Superior temporal gyrus (tissue), 1 donor: ENCODE data around the gene SYNJ2.
"Not testable (repeated sequence)": the region's sequence is repeated elsewhere in the genome, so short reads cannot be mapped to it uniquely, and the experiment has no call there.

ENCODE experiments used
- DNase-seq: peaks from one replicate; pipeline ENCODE4 v3.0.0-alpha.2; 2016; ENCODE audit errors: extremely low spot score

Gene SYNJ2

DNA sequence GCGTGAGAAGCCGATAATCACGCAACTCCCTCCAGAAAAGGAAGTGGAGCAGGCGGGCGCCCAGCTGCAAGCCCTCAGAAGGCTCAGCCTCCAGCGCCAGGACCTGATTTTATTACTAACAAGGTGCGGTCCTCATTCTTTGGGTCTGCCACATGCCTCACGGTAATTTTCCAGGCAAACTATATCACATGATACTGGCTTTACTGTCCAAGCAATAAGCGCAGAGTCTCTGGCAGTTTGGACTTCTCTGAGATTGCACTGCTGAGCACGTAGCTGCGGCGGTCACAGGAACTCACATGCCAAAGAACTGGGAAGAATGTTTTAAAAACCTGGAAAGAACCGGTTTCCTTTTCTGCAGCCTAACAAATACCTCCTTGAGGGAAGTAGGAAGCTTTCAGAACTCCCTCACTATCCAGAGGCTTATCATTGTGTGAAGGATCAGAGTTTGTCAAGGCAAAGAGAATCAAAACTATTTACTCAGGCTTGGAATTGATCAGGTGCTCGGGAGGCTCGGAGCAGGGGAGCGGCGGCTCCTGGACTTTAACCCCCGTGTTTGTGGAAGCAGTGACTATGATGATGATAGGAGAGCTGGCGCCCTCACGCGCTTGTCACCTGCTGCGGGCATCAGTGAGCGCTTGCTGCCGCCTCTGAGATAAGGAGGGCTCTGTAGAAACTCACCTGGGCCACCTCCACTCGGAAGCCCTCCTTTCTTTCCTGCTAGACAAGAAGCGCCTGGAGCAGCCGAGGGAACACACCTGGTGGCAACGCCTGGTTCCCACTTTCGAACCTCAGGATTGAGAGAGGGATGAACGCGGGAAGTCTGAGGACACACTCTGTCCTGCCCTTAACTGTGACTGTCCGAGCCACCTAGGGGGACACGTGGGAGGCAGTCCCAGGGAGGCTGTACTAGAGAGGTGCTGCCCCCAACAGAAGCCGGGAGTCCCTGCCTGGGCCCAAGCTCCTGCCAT lies 27.2 kb upstream of the SYNJ2 start:
- no peak for DNase-seq

DNA sequence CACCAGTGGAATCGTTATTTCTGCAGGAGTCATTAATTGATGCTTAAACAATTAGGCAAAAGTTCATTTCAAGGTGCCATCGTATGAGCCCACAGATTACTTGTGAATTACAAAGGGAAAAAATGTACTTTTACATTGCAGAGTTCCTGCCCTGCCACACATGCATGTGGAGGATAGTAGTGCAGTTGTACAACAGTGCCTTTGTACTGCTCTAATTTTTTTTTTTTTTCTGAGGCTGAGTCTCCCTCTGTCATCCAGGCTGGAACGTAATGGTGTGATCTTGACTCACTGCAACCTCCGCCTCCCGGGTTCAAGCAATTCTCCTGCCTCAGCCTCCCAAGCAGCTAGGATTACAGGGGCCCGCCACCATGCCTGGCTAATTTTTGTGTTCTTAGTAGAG lies 26.0 kb upstream of the SYNJ2 start:
- no peak for DNase-seq

DNA sequence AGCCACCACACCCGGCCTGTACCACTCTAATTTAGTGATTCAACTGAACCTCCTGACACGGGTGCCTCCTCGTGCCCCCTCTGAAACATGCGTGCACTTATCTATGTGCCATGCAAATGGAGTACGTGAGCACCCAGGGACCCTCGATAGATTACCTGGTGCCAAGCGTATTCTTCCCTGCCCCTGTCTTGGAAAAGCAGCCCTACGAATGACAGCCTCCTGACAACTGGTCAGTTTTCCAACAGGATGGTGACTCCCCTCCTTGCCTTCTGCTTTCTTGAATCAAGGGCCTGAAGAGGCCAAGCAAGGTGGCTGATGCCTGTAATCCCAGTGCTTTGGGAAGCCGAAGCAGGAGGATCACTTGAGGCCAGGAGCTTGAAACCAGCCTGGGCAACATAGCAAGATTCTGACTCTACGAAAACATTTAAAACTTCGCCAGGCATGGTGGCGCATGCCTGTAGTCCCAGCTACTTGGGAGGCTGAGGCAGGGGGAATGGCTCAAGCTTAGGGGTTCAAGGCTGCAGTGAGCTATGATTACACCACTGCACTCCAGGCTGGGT lies 25.4 kb upstream of the SYNJ2 start:
- no peak for DNase-seq

DNA sequence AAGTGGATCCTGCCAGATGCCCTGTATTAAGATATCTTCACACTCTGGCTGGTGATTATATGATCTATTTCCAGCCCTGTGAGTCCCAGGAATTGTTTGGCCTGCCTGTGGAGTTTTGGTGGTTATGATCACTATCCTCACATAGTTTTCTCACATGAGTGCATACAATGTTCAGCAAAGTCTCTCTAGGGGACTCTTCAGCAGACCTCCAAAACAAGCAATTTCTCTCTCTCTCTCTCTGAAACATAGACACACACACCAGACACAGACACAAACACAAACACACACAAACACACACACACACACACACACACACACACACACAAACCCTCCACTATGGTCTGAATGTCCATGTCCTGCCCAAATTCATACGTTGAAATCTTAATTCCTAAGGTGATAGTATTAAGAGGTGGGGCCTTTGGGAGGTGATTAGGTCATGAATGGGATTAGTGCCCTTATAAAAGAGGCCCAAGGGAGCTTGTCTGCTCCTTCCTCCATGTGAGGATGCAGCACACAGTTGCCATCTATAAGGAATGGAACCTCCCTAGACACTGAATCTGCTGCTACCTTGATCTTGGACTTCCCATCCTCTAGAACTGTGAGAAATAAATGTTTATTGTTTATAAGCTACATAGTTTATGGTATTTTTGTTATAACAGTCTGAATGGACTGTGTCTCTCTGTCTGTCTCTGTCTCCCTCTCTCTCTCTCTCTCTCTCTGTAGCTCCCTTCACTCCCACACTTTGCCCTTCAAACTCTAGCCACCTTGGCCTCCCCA lies 22.0 kb upstream of the SYNJ2 start:
- no peak for DNase-seq

DNA sequence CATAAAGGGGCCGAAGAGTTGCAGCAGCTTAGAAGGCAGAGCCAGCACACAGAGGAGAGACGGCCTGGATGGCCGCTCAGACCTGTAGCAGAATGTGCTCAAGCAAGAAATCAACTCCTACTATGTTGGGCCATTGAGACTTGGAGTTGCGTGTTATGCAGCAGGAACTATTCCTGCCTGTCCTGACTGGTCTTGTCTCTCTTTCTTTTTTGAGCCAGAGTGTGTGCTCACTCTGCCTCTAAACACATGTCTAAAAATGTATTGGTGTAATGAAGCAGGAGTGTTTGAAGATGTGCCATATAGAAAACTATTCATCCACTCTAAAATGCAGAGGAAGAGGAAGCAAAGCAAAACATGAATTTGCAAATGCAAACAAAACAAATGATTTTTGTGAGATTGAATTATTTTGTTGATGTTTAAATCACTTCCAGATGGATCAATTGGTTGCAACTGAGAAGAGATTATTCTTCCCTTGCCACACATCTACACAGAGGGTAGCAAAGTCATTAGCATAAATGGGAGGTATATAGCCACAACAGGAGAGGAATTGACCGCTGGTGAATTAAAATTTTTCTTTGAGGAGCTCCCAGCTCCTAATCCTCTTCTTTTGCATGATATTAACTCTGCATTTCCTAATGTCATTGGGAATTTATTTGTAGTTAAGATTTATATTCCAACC lies 20.4 kb upstream of the SYNJ2 start:
- no peak for DNase-seq

DNA sequence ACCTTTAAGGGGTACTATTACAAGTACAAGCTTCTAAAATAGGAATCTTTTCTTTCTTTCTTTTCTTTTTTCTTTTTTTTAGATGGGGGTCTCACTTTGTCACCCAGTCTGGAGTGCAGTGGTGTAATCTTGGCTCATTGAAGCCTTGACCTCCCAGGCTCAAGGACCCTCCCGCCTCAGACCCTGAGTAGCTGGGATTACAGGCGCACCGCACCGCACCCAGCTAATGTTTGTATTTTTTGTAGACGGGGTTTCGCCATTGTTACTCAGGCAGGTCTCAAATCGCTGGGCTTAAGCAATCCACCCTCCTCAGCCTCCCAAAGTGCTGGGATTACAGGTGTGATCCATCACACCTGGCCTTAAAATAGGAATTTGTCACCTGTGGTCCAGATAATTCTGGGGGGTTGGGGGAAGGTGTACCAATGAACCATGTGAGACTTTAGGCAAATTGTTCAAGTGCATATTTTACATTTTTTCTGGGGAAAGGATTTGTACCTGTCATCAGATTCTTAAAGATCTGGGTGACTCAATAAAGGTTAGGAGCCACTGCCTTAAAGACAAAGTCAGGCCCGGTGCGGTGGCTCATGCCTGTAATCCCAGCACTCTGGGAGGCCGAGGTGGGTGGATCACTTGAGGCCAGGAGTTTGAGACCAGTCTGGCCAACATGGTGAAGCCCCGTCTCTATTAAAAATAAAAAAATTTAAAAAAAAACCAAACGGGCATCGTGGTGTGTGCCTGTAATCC lies 19.7 kb upstream of the SYNJ2 start:
- DNase-seq = no peak

DNA sequence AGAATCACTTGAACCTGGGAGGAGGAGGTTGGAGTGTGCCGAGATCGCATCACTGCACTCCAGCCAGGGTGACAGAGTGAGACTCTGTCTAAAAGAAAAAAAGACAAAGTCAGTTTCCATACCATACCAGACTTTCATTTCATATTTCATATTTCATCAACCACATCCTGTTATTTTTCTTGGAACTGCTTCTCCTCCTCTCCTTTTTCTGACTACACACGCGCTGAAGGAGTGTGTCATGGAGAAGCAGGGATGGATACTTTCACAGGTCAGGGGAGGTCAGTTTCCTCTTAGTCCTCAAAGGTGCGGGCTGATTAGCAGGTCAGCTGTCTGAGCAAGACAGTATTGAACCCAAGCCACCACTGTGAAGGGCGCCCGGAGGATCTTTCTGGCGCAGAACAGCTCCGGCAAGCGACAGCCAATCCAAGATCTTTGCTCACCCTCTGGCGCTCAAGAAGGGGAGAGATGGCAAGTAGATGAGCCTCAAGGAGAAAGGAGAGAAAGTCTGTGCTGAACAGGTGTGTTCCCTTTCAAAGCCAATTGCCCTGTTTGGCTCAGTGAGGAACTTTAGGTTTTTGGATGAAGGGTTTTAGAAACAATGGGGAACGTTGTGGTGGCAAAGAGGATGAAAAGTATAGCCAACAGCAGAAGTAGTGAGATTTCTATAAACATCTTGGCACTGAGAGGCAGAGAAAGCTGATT lies 18.9 kb upstream of the SYNJ2 start:
- DNase-seq = no peak

DNA sequence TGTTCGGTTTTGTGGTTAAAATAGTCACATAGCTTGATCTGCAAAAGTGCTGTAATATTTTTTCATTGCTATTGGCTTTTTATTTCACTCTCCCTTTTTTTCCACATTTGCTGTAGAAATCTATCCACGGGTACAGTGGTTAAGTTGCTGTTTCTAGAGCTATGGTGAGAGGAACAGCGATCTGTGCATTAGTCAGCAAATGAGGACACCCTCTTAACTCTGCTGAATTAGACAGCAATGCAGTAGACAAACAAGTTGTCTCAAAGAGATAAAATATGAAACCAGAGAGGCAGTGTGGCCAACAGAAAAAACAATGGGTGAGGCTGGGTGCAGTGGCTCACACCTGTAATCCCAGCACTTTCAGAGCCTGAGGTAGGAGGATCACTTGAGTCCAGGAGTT lies 17.6 kb upstream of the SYNJ2 start:
- DNase-seq = no peak

DNA sequence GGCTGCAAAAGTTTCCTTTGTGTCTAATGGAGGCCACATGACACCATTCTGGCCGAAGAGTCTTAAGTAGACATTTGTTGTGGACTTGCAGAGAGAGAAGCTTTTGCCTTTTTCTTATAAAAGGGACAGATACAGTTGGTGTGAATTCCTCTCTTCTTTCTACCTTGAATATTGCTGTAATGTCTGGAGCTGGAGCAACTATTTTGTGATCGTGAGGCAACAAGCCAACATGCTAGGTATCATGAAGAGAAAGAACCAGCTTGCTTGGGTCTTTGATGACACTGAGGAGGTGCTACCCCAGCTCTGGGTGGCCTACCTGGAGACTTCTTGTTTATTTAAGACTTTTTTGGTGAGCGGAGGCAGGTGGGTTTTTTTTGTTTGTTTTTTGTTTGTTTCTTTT lies 16.3 kb upstream of the SYNJ2 start:
- DNase-seq = no peak

DNA sequence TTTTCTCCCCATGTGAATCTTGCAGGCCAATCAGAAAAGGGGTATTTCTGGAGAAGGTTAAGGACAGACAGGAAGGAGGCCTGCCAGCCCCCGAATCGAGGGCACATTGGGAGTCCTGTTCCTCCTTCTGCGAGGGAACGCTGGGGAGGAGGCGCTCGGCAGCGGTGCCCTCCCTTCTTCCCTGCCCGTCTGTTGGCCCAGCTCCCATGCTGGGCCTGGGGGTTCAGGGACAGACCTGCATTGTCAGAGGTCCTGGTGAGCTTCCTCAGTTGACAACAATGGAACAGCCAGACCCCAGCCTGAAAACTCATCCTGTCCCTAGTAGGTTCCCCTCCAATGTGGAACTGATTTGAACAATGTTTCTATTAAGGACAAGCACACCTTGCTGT lies 15.1 kb upstream of the SYNJ2 start:
- no peak for DNase-seq

DNA sequence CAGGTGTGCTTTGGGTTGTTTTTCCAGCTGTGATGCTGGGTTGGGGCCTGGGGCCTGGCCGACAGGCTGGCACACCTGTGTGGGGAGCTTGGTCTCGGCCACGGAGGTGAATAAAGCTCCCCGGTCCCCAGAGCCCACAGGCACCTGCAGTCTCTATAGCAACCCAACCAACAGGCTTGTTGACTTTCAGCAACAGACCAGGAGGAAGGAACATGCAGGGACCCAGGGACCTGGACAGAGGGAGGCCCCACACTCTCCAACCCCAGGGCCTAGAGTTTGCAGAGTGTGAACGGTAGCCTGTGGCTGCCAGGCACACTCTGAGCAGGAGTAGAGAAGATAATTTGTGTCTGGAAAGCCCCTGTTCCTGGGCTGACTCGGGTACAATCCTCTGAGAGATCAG lies 14.6 kb upstream of the SYNJ2 start:
- DNase-seq = no peak

DNA sequence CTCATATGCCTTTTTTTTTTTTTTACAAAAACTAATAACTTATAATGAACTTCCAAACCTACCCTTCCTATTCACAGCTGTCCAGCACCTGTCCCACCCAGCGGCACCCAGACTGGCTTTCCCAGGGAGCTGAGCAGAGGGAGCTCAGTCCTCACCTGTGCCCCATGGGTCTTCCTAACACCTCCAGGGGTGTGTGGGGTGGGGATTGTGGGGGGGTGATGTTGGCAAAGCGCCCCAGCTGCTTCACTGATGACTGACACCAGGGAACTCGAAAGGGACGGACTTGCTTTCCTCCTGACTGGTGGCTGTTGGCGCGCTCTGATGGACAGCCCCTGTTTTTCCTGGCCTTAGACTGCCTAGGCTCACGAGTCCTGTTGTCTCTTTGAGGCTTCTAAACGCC lies 14.2 kb upstream of the SYNJ2 start:
- DNase-seq = no peak

DNA sequence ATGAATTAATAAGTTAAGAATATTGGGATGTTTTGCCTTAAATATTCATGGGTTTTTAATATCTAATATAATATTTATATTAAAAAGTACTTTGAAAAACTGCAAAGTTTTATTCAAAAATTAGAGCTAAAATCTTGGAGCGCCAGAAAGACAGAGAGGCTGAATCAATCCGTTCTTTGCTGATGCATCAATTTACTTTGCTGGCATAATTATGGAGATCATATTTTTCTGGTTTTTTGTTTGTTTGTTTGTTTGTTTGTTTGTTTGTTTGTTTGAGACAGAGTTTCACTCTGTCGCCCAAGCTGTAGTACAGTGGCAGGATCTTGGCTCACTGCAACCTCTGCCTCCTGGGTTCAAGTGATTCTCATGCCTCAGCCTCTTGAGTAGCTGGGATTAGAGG lies 9.5 kb upstream of the SYNJ2 start:
- DNase-seq = not testable (repeated sequence)

DNA sequence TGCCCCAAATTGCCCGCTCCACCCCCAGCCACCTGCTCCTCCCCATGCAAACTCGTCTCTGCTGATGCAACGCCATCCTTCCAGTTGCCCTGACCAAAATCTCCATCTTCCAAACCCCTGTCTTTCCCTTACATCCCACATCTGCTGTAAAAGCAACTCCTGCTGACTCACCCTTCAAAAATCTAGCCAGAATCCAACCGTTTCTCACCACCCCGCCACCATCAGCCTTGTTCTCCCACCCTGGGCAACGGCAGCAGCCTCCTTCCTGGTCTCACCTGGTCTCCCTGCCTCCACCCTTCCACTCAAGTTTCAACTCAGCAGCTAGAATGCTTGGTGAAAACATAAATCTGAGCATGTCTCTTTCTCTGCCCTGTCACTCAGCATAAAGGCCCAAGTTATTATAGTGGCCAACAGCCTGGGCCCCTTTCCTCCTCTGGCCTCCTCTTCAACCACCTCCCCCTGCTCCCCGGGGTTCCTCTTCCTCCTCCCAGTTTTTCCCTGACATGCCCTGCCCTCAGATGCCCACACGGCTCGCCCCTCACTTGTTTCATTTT lies 7.2 kb upstream of the SYNJ2 start:
- DNase-seq = no peak

DNA sequence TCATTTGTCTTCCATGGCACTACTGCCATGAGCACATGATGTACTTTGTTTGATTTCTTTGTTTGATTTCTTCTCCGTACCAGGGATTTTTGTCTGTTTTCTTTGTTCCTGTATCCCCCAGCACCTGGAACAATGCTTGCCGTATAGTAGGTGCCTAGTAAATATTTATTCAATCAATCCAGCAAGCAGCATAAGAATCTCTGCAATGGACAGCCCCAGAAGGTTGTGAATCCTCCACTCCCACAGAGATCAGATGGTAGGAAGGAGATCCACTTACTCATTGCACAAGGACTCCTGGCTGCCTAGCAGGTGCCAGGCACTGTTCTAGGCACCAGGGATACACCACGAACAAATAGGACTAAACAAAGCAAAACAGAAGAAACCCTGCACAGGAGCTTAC lies 6.7 kb upstream of the SYNJ2 start:
- no peak for DNase-seq

DNA sequence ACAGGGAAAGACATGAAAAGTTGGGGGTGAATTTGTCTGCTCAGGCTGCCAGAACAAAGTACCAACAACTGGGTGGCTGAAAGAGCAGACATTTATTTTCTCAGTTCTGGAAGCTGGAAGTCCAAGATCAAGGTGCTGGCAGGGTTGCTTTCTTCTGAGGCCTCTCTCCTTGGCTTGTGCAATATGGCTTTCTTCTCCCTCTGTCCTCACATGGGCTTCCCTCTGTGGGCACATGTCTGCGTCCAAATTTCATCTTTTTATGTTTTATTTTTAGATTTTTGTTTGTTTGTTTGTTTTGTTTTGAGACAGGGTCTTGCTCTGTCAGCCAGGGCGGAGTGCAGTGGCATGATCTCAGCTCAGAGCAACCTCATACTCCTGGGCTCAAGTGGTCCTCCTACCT lies 6.2 kb upstream of the SYNJ2 start:
- no peak for DNase-seq

DNA sequence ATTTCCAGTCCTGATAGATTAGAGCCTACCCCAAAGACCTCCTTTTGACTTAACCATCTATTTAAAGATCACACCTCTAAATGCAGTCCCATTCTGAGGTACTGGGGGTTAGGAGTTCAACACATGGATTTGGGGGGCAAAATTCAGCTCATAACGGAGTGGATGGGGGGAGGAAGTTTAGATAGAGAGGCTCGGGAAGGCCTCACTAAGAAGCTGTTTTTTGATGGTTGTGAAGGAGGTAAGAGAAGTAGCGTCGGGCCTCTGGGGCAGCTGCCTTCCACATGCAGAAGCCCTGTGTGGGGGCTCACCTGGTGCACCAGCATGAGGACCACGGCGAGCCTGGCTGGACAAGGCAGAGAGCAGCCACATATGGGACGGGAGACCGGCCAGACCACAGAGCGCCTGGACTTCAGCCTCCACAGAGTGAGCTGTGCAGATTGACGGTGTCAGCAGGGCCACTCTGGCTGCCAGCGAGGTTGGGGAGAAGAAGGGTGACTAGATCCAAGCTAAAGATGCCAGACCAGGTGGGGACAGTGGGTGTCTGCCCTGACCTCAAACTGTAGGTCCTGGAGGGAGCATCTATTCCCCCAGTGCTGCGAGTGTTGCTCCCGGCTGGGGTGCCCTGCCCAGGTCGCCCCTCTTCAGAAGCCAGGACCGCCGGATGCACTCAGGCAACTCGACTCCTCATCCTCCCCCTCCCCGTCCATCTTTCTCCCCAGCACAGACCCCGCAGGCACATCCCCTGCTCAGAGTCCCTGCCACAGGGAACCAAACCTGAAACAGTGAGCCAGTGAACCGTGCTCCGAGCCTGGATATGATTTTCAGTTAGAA lies 5.1 kb upstream of the SYNJ2 start:
- DNase-seq = no peak

DNA sequence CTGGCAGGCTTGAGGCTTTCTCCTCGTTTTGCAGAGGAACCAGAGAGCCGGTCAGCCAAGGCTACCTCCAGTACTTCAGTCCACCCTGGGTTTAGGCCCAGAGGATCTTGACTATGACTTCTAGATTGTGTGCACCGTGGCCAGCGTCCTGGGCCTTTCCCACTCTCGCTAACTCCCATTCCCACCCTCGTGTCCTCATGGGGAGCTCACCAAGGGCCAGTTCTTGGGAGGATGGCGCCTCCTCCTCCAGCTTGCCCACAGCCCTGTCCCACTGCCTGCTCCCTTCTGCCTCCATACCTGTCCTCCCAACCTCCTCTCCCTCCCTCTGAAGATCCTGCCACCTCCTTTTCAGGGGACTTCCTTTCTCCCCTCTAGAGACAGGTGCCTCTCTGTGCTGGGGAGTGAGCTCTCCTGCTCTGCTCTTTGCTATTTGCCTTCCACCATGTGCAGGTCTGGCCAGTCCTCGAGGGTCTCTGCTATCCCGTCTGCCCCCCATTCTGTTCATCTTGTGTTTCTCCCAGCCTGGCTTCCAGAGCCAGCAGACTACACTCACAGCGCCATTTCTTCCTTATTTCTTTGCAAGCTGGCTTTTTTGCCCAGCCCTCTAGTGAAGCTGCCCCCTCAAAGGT lies 4.4 kb upstream of the SYNJ2 start:
- DNase-seq = no peak
